Psoas muscle (tissue), 8 donors: Measurements from ENCODE around the gene SNORC. TPM values are rescaled to one million over a fixed set of nuclear protein-coding genes. Genes with fewer than 3 reads are reported as not detected.

ENCODE experiments used
- ATAC-seq, 4 donors: fragments of 200-7000 bp; cut with Tn5 transposase; one replicate each; pipeline ENCODE4 v1.9.1; 2020; ENCODE audit warnings: moderate library complexity in 3 of 4, mild to moderate bottlenecking in 2 of 4
- DNase-seq, 2 donors: peaks; one replicate each; pipeline ENCODE4 v3.0.0-alpha.2; 2020
- H3K27ac ChIP-seq: fragments of 200-600 bp; one replicate; pipeline ENCODE4 v1.8.0; 2022
- H3K27me3 ChIP-seq, 3 donors: fragments of 200-600 bp in 1 of 3; one replicate each; pipeline versions ENCODE4 v1.6.1 to v1.8.0; 2013 to 2022; ENCODE audit warnings: low read length in 2 of 3, mild to moderate bottlenecking in 2 of 3, moderate library complexity in 1 of 3; ENCODE audit not compliant: insufficient read depth in 3 of 3
- H3K36me3 ChIP-seq, 2 donors: fragments of 200-600 bp in 1 of 2; one replicate each; pipeline versions ENCODE4 v1.6.1 to v1.8.0; 2013 to 2022; ENCODE audit warnings: low read depth in 1 of 2, mild to moderate bottlenecking in 1 of 2, moderate library complexity in 1 of 2; ENCODE audit not compliant: insufficient read depth in 1 of 2
- H3K4me1 ChIP-seq: fragments of 200-600 bp; one replicate; pipeline ENCODE4 v1.8.0; 2022
- H3K4me3 ChIP-seq: fragments of 200-600 bp; one replicate; pipeline ENCODE4 v1.8.0; 2022; ENCODE audit warnings: mild to moderate bottlenecking
- H3K9me3 ChIP-seq: fragments of 200-600 bp; one replicate; pipeline ENCODE4 v1.8.0; 2022
- WGBS, 3 donors: extraction: QIAGEN DNeasy Blood & Tissue Kit; methylation state at CpG; one replicate each; pipeline versions ENCODE4 v1.1.6 to v1.1.7; 2013; 5-methylcytosine and 5-hydroxymethylcytosine counted together
- intact Hi-C, 2 donors: fragments of 100-400 bp; cut with DNase I; formaldehyde crosslinking; loops; one replicate each; pipeline versions ENCODE4 v1.11.0 to v1.14.2; 2022
- polyA plus RNA-seq, 3 donors: library from polyadenylated mRNA; stranded (reverse); fragments of 200-250 nt; gene quantifications; one replicate each; pipeline ENCODE4 v1.2.3, GENCODE V29; 2013
- total RNA-seq, 4 donors: library from RNA; stranded (reverse); fragmentation: NEBNext Ultra II Directional in 2 of 4; extraction: Animal tissue kit (Norgen Biotek cat#: 25700) in 2 of 4; gene quantifications; one replicate each; pipeline versions ENCODE4 v1.2.1 to v1.2.4, GENCODE V29; 2021 to 2023
- TF ChIP-seq, protein P1 (sequence below): fragments of 200-600 bp; IDR thresholded peaks from one replicate; pipeline ENCODE4 v1.8.0; 2022; ENCODE audit warnings: antibody characterized with exemption
- donor health status: healthy with polysubstance abuse.
- donor health status: DM: no; HTN: no; CAD: no; lungs with moderate emphysema.
- donor health status: Bipolar disorder and iron deficiency.
- donor health status: healthy.
- donor health status: DM: yes; HTN: yes; CAD: no.
- donor health status: DM: no; HTN: no; CAD: no.
- donor health status: DM: no; HTN: no; CAD: no.
- donor health status: DM: yes; HTN: yes; CAD: no.

Gene SNORC
- total and polyA plus RNA-seq, 7 donors = 0.06 to 2.1 (median 0.63) TPM

DNA sequence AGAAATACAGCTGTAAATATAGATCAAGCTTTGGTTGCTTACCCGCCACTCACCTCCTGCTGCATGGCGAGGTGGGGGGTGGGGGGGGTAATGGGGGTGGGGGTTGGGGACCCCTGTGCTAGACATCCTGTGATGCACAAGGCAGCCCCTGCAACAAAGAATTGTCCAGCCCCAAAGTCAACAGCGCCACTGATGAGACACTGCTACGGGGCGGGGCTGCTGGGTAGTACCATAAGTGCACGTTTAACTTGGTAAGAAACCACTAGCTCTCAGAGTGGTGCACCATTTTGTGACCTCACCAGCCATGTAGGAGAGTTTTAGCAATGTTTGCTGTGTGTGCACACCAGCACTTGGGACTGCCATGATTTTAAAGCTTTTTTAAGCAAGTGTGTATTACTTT is 40.3 kb downstream of the SNORC start:
- WGBS, 3 donors = 88 to 93% (median 91%) methylated on average over 6 of the region's 6 CpGs
- no peak for ATAC-seq
- TF ChIP-seq, protein P1, sequence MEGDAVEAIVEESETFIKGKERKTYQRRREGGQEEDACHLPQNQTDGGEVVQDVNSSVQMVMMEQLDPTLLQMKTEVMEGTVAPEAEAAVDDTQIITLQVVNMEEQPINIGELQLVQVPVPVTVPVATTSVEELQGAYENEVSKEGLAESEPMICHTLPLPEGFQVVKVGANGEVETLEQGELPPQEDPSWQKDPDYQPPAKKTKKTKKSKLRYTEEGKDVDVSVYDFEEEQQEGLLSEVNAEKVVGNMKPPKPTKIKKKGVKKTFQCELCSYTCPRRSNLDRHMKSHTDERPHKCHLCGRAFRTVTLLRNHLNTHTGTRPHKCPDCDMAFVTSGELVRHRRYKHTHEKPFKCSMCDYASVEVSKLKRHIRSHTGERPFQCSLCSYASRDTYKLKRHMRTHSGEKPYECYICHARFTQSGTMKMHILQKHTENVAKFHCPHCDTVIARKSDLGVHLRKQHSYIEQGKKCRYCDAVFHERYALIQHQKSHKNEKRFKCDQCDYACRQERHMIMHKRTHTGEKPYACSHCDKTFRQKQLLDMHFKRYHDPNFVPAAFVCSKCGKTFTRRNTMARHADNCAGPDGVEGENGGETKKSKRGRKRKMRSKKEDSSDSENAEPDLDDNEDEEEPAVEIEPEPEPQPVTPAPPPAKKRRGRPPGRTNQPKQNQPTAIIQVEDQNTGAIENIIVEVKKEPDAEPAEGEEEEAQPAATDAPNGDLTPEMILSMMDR = no peak
- no peak for DNase-seq
- intact Hi-C loops = no loop called here
- H3K4me1 ChIP-seq = no peaks in the 10 kb centered on the region
- peaks cover 10% of the 10 kb centered on the region for H3K9me3 ChIP-seq
- H3K27ac ChIP-seq = no peak overlapping the region
- H3K27me3 ChIP-seq = no peaks in the 10 kb centered on the region
- no peak overlapping the region for H3K4me3 ChIP-seq
- H3K36me3 ChIP-seq = no peaks in the 10 kb centered on the region

DNA sequence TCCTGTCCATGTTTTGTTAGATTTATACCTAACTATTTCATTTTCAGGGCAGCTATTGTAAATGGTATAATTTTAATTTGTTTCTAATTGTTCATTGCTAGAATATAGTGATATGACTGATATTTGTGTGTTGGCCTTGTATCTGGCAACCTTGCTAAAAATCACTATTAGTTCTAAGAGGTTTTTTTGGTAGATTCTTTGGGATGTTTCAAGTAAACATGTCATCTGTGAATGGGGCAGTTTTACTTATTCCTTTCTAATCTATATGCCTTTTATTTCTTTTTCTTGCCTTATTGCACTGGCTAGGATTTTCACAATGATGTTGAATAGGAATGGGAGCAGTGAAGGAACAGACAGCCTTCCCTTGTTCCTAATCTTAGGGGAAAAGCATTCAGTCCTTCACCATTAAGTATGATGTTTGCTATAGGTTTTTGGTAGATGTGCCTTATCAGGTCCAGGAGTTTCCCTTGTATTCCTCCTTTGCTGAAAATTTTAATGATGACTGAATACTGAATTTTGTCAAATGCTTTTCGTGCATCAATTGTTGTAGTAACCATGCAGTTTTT is 41.7 kb downstream of the SNORC start:
- intact Hi-C loops = no loop called here
- 31 to 51% (median 32%) methylated on average over 1 of the region's 1 CpG for WGBS, 3 donors
- ATAC-seq = no peak

DNA sequence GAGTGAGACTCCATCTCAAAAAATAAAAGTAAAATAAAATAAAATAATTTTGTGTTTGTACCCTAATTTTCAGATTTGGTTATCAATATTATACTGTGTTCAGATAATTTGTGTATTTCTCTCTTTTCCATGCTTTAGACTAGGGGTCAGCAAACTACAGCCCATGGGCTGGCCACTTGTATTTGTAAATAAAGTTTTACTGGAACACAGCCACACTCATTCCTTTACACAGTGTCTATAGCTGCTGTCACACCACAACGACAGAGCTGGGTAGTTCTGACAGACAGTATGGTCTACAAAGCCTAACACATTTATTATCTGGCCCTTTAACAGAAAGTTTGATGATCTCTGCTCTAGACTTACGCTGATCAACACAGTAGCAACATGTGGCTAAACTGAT is 43.8 kb downstream of the SNORC start:
- Histone ChIP-seq H3K27me3 (peaks cover 0 to 7% (median 0%) of the 10 kb centered on the region in 3 donors), H3K36me3 (no peaks in the 10 kb centered on the region), H3K4me3 (no peak overlapping the region), H3K9me3 (peaks cover 10% of the 10 kb centered on the region), H3K4me1 (no peaks in the 10 kb centered on the region), H3K27ac (no peak overlapping the region)
- TF ChIP-seq, protein P1 = no peak
- no peak for DNase-seq
- no peak for ATAC-seq
- intact Hi-C loops = no loop called here
- WGBS, 3 donors = 64 to 66% (median 65%) methylated on average over 2 of the region's 2 CpGs

More for the DNA sequence above, 41.7 kb downstream of the SNORC start:
- no peaks in the 10 kb centered on the region for H3K27me3 ChIP-seq
- H3K4me3 ChIP-seq = no peak overlapping the region
- TF ChIP-seq, protein P1 = no peak
- DNase-seq = no peak
- no peaks in the 10 kb centered on the region for H3K36me3 ChIP-seq
- no peaks in the 10 kb centered on the region for H3K4me1 ChIP-seq
- no peak overlapping the region for H3K27ac ChIP-seq
- peaks cover 10% of the 10 kb centered on the region for H3K9me3 ChIP-seq

DNA sequence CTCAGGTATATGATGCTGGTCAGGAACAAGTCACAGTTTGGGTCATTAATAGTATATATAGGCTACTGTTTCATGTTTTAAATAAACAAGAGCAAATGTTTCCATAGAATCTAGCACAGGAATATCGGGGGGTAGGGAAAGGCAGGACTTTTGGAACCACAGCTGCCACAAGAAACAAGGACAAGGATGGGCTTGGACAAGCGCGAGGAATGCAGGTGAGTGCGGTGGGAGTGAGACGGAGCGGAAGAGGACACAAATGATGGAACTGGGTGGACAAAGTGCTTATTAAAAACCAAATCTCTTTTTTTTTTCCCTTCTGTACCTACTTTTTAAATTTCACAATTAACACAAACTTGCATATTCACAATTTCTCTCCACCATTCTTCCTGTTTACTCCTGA is 49.1 kb downstream of the SNORC start:
- H3K27me3 ChIP-seq = peaks cover 0 to 29% (median 7%) of the 10 kb centered on the region in 3 donors
- DNase-seq = no peak
- WGBS, 3 donors = 93 to 95% (median 94%) methylated on average over 6 of the region's 6 CpGs
- intact Hi-C loops = no loop called here
- no peak for ATAC-seq
- H3K4me3 ChIP-seq = no peak overlapping the region
- no peaks in the 10 kb centered on the region for H3K9me3 ChIP-seq
- H3K36me3 ChIP-seq = no peaks in the 10 kb centered on the region
- TF ChIP-seq, protein P1 = no peak
- H3K27ac ChIP-seq = no peak overlapping the region
- H3K4me1 ChIP-seq = no peaks in the 10 kb centered on the region

DNA sequence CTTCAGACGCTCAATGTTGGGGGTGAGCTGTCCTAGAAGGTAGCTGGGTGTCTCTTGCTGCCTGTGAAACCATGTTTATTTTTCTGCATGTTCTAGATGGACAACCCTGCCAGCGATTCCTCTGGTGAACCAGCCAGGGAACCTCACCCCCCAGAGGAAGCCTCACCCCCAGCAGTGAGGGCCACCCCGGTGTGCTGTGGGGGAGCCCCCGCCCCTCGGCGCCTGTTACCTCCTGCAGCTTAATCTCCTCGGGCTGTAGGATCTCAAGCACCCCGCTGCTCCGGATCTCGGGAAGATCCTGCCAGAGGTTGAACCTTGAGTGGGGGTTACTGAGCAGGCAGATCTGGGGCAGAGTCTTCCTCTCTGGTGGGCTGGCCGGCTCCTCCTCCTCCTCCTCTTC is 50.0 kb downstream of the SNORC start:
- H3K4me3 ChIP-seq = no peak overlapping the region
- WGBS, 3 donors = 69 to 74% (median 72%) methylated on average over 10 to 11 of the region's 11 CpGs
- DNase-seq = no peak
- no peaks in the 10 kb centered on the region for H3K36me3 ChIP-seq
- peaks cover 0 to 38% (median 7%) of the 10 kb centered on the region in 3 donors for H3K27me3 ChIP-seq
- H3K9me3 ChIP-seq = no peaks in the 10 kb centered on the region
- no peak overlapping the region for H3K27ac ChIP-seq
- no peaks in the 10 kb centered on the region for H3K4me1 ChIP-seq
- TF ChIP-seq, protein P1 = no peak
- ATAC-seq = no peak
- intact Hi-C loops = no loop called here
